IMR-90 (cell line): ENCODE results near the gene ZNF48.

ENCODE experiments used
- BHLHE40 ChIP-seq: fragments of 150-350 bp; IDR thresholded peaks from 2 replicates; pipeline ENCODE4 v1.6.1; 2016; ENCODE audit warnings: mild to moderate bottlenecking, low read depth, low read length
- CEBPB ChIP-seq: IDR thresholded peaks from 2 replicates; pipeline ENCODE4 v1.6.1; 2012; ENCODE audit warnings: low read depth, low read length, improper control_type of control experiment
- CHD1 ChIP-seq: IDR thresholded peaks from 2 replicates; pipeline ENCODE4 v1.6.1; 2012; ENCODE audit warnings: low read depth, low read length, improper control_type of control experiment
- ELK1 ChIP-seq: fragments of 150-350 bp; IDR thresholded peaks from 2 replicates; pipeline ENCODE4 v1.6.1; 2016; ENCODE audit warnings: low read depth, mild to moderate bottlenecking, low read length, moderate library complexity, borderline replicate concordance
- FOS ChIP-seq: fragments of 150-350 bp; IDR thresholded peaks from 2 replicates; pipeline ENCODE4 v1.6.1; 2016; ENCODE audit warnings: low read depth, low read length
- MAFK ChIP-seq: IDR thresholded peaks from 2 replicates; pipeline ENCODE4 v1.6.1; 2012; ENCODE audit warnings: low read depth, low read length, improper control_type of control experiment
- MAZ ChIP-seq: IDR thresholded peaks from 2 replicates; pipeline ENCODE4 v1.6.1; 2012; ENCODE audit warnings: low read depth, mild to moderate bottlenecking, low read length, improper control_type of control experiment, moderate library complexity, borderline replicate concordance
- MXI1 ChIP-seq: IDR thresholded peaks from 2 replicates; pipeline ENCODE4 v1.6.1; 2012; ENCODE audit warnings: low read depth, mild to moderate bottlenecking, low read length, moderate library complexity, borderline replicate concordance
- NFE2L2 ChIP-seq: fragments of 150-350 bp; IDR thresholded peaks from 2 replicates; pipeline ENCODE4 v1.6.1; 2016; ENCODE audit warnings: low read depth, mild to moderate bottlenecking, low read length
- POLR2A ChIP-seq: IDR thresholded peaks from 2 replicates; pipeline ENCODE4 v1.6.1; 2012; ENCODE audit warnings: mild to moderate bottlenecking, low read depth, low read length
- RAD21 ChIP-seq: IDR thresholded peaks from 2 replicates; pipeline ENCODE4 v1.6.1; 2012; ENCODE audit warnings: low read length, improper control_type of control experiment
- RFX5 ChIP-seq: IDR thresholded peaks from 2 replicates; pipeline ENCODE4 v1.8.0; 2012; ENCODE audit warnings: low read depth, mild to moderate bottlenecking, low read length, moderate library complexity
- USF2 ChIP-seq: fragments of 150-350 bp; IDR thresholded peaks from 2 replicates; pipeline ENCODE4 v1.6.1; 2017; ENCODE audit warnings: mild to moderate bottlenecking, antibody characterized with exemption, low read length, low read depth
- TF ChIP-seq, protein P1 (sequence below): conservative IDR thresholded peaks from 2 replicates; pipeline ENCODE4 v1.5.1; 2012; ENCODE audit warnings: mild to moderate bottlenecking, low read depth, low read length, improper control_type of control experiment

DNA sequence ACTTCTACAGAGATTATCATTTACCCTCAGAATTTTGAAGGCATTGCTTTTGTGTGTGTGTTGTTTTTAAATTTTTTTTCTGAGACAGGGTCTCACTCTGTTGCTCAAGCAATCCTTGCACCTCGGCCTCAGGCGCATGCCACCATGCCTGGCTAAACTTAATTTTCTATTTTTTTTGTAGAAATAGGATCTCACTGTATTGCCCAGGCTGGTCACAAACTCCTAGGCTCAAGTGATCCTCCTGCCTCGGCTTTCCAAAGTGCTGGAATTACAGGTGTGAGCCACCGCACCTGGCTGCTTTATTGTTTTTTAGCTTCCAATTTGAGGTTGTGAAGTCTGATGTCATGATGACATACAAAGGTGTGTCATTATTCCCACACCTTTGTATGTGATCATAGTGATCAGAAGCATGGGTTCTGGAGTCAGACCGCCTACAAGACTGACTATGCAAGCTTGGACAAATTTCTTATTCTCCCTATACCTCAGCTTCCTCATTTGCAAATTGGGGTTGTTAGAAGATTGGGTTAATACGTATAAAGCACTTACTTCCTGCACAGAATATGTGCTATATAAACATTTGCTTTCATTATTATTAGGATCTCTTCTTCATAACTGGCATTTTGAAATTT, 44.6 kb downstream of the ZNF48 start:
- TF ChIP-seq, protein P1, sequence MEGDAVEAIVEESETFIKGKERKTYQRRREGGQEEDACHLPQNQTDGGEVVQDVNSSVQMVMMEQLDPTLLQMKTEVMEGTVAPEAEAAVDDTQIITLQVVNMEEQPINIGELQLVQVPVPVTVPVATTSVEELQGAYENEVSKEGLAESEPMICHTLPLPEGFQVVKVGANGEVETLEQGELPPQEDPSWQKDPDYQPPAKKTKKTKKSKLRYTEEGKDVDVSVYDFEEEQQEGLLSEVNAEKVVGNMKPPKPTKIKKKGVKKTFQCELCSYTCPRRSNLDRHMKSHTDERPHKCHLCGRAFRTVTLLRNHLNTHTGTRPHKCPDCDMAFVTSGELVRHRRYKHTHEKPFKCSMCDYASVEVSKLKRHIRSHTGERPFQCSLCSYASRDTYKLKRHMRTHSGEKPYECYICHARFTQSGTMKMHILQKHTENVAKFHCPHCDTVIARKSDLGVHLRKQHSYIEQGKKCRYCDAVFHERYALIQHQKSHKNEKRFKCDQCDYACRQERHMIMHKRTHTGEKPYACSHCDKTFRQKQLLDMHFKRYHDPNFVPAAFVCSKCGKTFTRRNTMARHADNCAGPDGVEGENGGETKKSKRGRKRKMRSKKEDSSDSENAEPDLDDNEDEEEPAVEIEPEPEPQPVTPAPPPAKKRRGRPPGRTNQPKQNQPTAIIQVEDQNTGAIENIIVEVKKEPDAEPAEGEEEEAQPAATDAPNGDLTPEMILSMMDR = no peak
- TF ChIP-seq MAZ (no peak), POLR2A (no peak), FOS (no peak), RAD21 (no peak), RFX5 (no peak), ELK1 (no peak), MXI1 (no peak), CHD1 (no peak), CEBPB (no peak), MAFK (no peak), BHLHE40 (no peak), USF2 (no peak), NFE2L2 (no peak)
